Tibial nerve (tissue), 4 donors: ENCODE measurements around the gene JAML. TPM values are rescaled to one million over a fixed set of nuclear protein-coding genes. Genes with fewer than 3 reads are reported as not detected.

ENCODE experiments used
- DNase-seq, 2 donors: peaks; one replicate each; pipeline ENCODE4 v3.0.0-alpha.2; 2019; ENCODE audit warnings: low spot score in 2 of 2
- H3K27ac ChIP-seq, 4 donors: fragments of 200-600 bp; sonication (generic) in 3 of 4; one replicate each; pipeline ENCODE4 v1.5.1; 2017 to 2019; ENCODE audit warnings: mild to moderate bottlenecking in 1 of 4
- H3K27me3 ChIP-seq, 2 donors: fragments of 200-600 bp; sonication (generic) in 1 of 2; one replicate each; pipeline versions ENCODE4 v1.5.1 to v1.6.0; 2017 to 2019
- H3K36me3 ChIP-seq, 3 donors: fragments of 200-600 bp; sonication (generic); one replicate each; pipeline ENCODE4 v1.5.1; 2018 to 2019
- H3K4me1 ChIP-seq, 4 donors: fragments of 200-600 bp; sonication (generic) in 3 of 4; one replicate each; pipeline ENCODE4 v1.5.1; 2017 to 2019
- H3K4me3 ChIP-seq, 4 donors: fragments of 200-600 bp; sonication (generic) in 3 of 4; one replicate each; pipeline ENCODE4 v1.5.1; 2017 to 2019; ENCODE audit warnings: mild to moderate bottlenecking in 1 of 4, moderate library complexity in 1 of 4
- H3K9me3 ChIP-seq, 4 donors: fragments of 200-600 bp; sonication (generic) in 3 of 4; one replicate each; pipeline ENCODE4 v1.5.1; 2017 to 2019
- CTCF ChIP-seq, 5 experiments: fragments of 200-600 bp in 3 of 5; fragments of 450-650 bp in 2 of 5; sonication (generic) in 3 of 5; IDR thresholded peaks; one replicate each; pipeline ENCODE4 v1.5.1; 2016 to 2019; ENCODE audit warnings: antibody characterized with exemption in 5 of 5, mild to moderate bottlenecking in 3 of 5, moderate library complexity in 2 of 5
- EP300 ChIP-seq, 2 donors: sonication (generic); formaldehyde crosslinking; IDR thresholded peaks; one replicate each; pipeline ENCODE4 v1.6.1; 2017; ENCODE audit warnings: antibody characterized with exemption in 2 of 2, mild to moderate bottlenecking in 1 of 2
- POLR2A ChIP-seq, 2 donors: fragments of 450-650 bp; IDR thresholded peaks; one replicate each; pipeline ENCODE4 v1.6.1; 2017; ENCODE audit warnings: antibody characterized with exemption in 2 of 2, mild to moderate bottlenecking in 2 of 2, moderate library complexity in 2 of 2
- WGBS, 2 donors: methylation state at CpG; one replicate each; pipeline ENCODE4 v1.1.5; 2018; 5-methylcytosine and 5-hydroxymethylcytosine counted together
- total RNA-seq, 4 donors: library from RNA; depleted of rRNA; stranded (reverse); fragments of >200 nt; gene quantifications; one replicate each; pipeline ENCODE4 v1.1.0, GENCODE V29; 2016

JAML gene
- total RNA-seq, 4 donors from 2014 or later, result 0.60 to 4.5 (median 3.9) TPM

GRCh38 chr11:118168316-118168715 is 56.5 kb downstream of the JAML start:
- Histone ChIP-seq H3K4me3 (no peak overlapping the region), H3K4me1 (peaks cover 0 to 12% (median 0%) of the 10 kb centered on the region in 4 donors), H3K36me3 (peaks cover 0 to 5% (median 0%) of the 10 kb centered on the region in 3 donors), H3K9me3 (no peaks in the 10 kb centered on the region), H3K27ac (no peak overlapping the region), H3K27me3 (peaks cover 0 to 16% of the 10 kb centered on the region in 2 donors)
- TF ChIP-seq POLR2A (IDR thresholded peaks at IDR 0.05) (no peak), CTCF (IDR thresholded peaks at IDR 0.05) (no peak), EP300 (IDR thresholded peaks at IDR 0.05) (no peak)
- no peak for DNase-seq
- 92 to 93% methylated on average over 8 of the region's 8 CpGs for WGBS, 2 donors

GRCh38 chr11:118167906-118168305 is 56.9 kb downstream of the JAML start:
- TF ChIP-seq CTCF (IDR thresholded peaks at IDR 0.05) (no peak), POLR2A (IDR thresholded peaks at IDR 0.05) (no peak), EP300 (IDR thresholded peaks at IDR 0.05) (no peak)
- no peaks in the 10 kb centered on the region for H3K9me3 ChIP-seq
- 86 to 92% methylated on average over 11 to 12 of the region's 12 CpGs for WGBS, 2 donors

GRCh38 chr11:118167253-118167652 is 57.6 kb downstream of the JAML start:
- 93% methylated on average over 2 of the region's 2 CpGs for WGBS, 2 donors
- H3K4me1 ChIP-seq, result peaks cover 0 to 12% (median 0%) of the 10 kb centered on the region in 4 donors
- no peak overlapping the region for H3K4me3 ChIP-seq
- H3K27me3 ChIP-seq, result peaks cover 0 to 24% of the 10 kb centered on the region in 2 donors
- no peaks in the 10 kb centered on the region for H3K9me3 ChIP-seq
- no peak overlapping the region for H3K27ac ChIP-seq
- TF ChIP-seq POLR2A (IDR thresholded peaks at IDR 0.05) (no peak), EP300 (IDR thresholded peaks at IDR 0.05) (no peak), CTCF (IDR thresholded peaks at IDR 0.05) (no peak)
- peaks cover 0 to 5% (median 0%) of the 10 kb centered on the region in 3 donors for H3K36me3 ChIP-seq
- no peak for DNase-seq

More at GRCh38 chr11:118167906-118168305, 56.9 kb downstream of the JAML start:
- Histone ChIP-seq H3K27ac (no peak overlapping the region), H3K4me1 (peaks cover 0 to 12% (median 0%) of the 10 kb centered on the region in 4 donors), H3K4me3 (no peak overlapping the region), H3K36me3 (peaks cover 0 to 5% (median 0%) of the 10 kb centered on the region in 3 donors), H3K27me3 (peaks cover 0 to 17% of the 10 kb centered on the region in 2 donors)
- no peak for DNase-seq

- Histone ChIP-seq H3K9me3 (no peaks in the 10 kb centered on the region), H3K36me3 (peaks cover 0 to 5% (median 0%) of the 10 kb centered on the region in 3 donors), H3K27me3 (peaks cover 0 to 28% of the 10 kb centered on the region in 2 donors), H3K4me1 (peaks cover 0 to 7% (median 0%) of the 10 kb centered on the region in 4 donors), H3K27ac (no peak overlapping the region), H3K4me3 (no peak overlapping the region)
- TF ChIP-seq EP300 (IDR thresholded peaks at IDR 0.05), result no peak
- no peak for TF ChIP-seq CTCF (IDR thresholded peaks at IDR 0.05)
- no peak for TF ChIP-seq POLR2A (IDR thresholded peaks at IDR 0.05)
- WGBS, 2 donors, result 71 to 83% methylated on average over 17 of the region's 17 CpGs
- no peak for DNase-seq
Observed at GRCh38 chr11:118166641-118167040, 58.2 kb downstream of the JAML start.

- Histone ChIP-seq H3K27ac (no peak overlapping the region), H3K9me3 (no peaks in the 10 kb centered on the region), H3K4me1 (no peaks in the 10 kb centered on the region), H3K36me3 (peaks cover 0 to 5% (median 0%) of the 10 kb centered on the region in 3 donors), H3K4me3 (no peak overlapping the region), H3K27me3 (peaks cover 0 to 27% of the 10 kb centered on the region in 2 donors)
- TF ChIP-seq POLR2A (IDR thresholded peaks at IDR 0.05) (no peak), CTCF (IDR thresholded peaks at IDR 0.05) (no peak), EP300 (IDR thresholded peaks at IDR 0.05) (no peak)
- WGBS, 2 donors, result 40 to 44% methylated on average over 2 of the region's 2 CpGs
- no peak for DNase-seq
Observed at GRCh38 chr11:118164885-118165284, 59.9 kb downstream of the JAML start.
